CD14-positive monocyte (primary cell): ENCODE measurements around the gene GMCL2. TPM values are rescaled to one million over a fixed set of nuclear protein-coding genes. Genes with fewer than 3 reads are reported as not detected.

Experiments
- DNase-seq, 3 donors: peaks; one replicate each; pipeline ENCODE4 v3.0.0-alpha.2; 2011 to 2022
- H2AFZ ChIP-seq: 2 replicates; pipeline ENCODE4 v1.6.0; 2012; ENCODE audit warnings: mild to moderate bottlenecking, low read depth, low read length, inconsistent platforms; ENCODE audit not compliant: insufficient read depth, poor library complexity, severe bottlenecking
- H3K27ac ChIP-seq, 2 donors: 1 replicate in 1 of 2; 2 replicates in 1 of 2; pipeline ENCODE4 v1.5.1; 2012 to 2013; ENCODE audit warnings: low read length in 2 of 2, control low read depth in 1 of 2, inconsistent platforms in 1 of 2, low read depth in 1 of 2, mild to moderate bottlenecking in 1 of 2
- H3K27me3 ChIP-seq, 2 donors: one replicate each; pipeline versions ENCODE4 v1.6.0 to v1.6.1; 2011 to 2013; ENCODE audit warnings: low read length in 2 of 2; ENCODE audit not compliant: control insufficient read depth in 2 of 2, insufficient read depth in 2 of 2
- H3K36me3 ChIP-seq, 2 donors: replicated peaks in 1 of 2; 1 replicate in 1 of 2; 2 replicates in 1 of 2; pipeline versions ENCODE4 v1.5.1 to v1.6.1; 2012 to 2013; ENCODE audit warnings: low read length in 2 of 2, control low read depth in 1 of 2, inconsistent platforms in 1 of 2, mild to moderate bottlenecking in 1 of 2; ENCODE audit not compliant: insufficient read depth in 2 of 2, control insufficient read depth in 1 of 2
- H3K4me1 ChIP-seq, 2 donors: 1 replicate in 1 of 2; 2 replicates in 1 of 2; pipeline versions ENCODE4 v1.5.1 to v1.6.1; 2012 to 2013; ENCODE audit warnings: low read length in 2 of 2, control low read depth in 1 of 2, inconsistent platforms in 1 of 2, mild to moderate bottlenecking in 1 of 2, moderate library complexity in 1 of 2; ENCODE audit not compliant: insufficient read depth in 2 of 2, control insufficient read depth in 1 of 2
- H3K4me2 ChIP-seq: replicated peaks from 2 replicates; pipeline ENCODE3; 2012; ENCODE audit warnings: low read length, moderate library complexity, mild to moderate bottlenecking; ENCODE audit not compliant: poor library complexity, severe bottlenecking; ENCODE audit errors: extremely low read depth
- H3K4me3 ChIP-seq, 3 experiments: fragments of 200-600 bp in 1 of 3; sonication (generic) in 1 of 3; replicated peaks in 1 of 3; 1 replicate in 2 of 3; 2 replicates in 1 of 3; pipeline ENCODE4 v1.5.1; 2011 to 2013; ENCODE audit warnings: low read length in 3 of 3, mild to moderate bottlenecking in 3 of 3, control low read depth in 2 of 3, low read depth in 2 of 3, inconsistent platforms in 1 of 3, moderate library complexity in 1 of 3
- H3K79me2 ChIP-seq: 2 replicates; pipeline ENCODE4 v1.6.0; 2012; ENCODE audit warnings: mild to moderate bottlenecking, control low read depth, inconsistent platforms, low read length, moderate library complexity; ENCODE audit not compliant: insufficient read depth
- H3K9ac ChIP-seq: 2 replicates; pipeline ENCODE4 v1.6.0; 2017; ENCODE audit warnings: low read length, mild to moderate bottlenecking; ENCODE audit not compliant: insufficient read depth, poor library complexity, severe bottlenecking
- H3K9me3 ChIP-seq, 2 donors: replicated peaks in 1 of 2; 1 replicate in 1 of 2; 2 replicates in 1 of 2; pipeline versions ENCODE4 v1.5.1 to v1.6.1; 2012 to 2013; ENCODE audit warnings: low read length in 2 of 2, control low read depth in 1 of 2; ENCODE audit not compliant: control insufficient read depth in 1 of 2, insufficient read depth in 1 of 2
- H4K20me1 ChIP-seq: 2 replicates; pipeline ENCODE4 v1.6.0; 2012; ENCODE audit warnings: mild to moderate bottlenecking, low read length, control low read depth, moderate library complexity; ENCODE audit not compliant: insufficient read depth
- H3K27ac Mint-ChIP-seq, 7 donors: one replicate each; pipeline ENCODE4 v1.8.0; 2020; ENCODE audit warnings: mild to moderate bottlenecking in 7 of 7, mixed read lengths in 7 of 7, moderate library complexity in 6 of 7, inconsistent platforms in 2 of 7
- H3K27me3 Mint-ChIP-seq, 3 donors: one replicate each; pipeline ENCODE4 v1.8.0; 2021 to 2022; ENCODE audit warnings: low read depth in 3 of 3, mild to moderate bottlenecking in 3 of 3, mixed read lengths in 3 of 3, moderate library complexity in 3 of 3, inconsistent platforms in 1 of 3
- H3K36me3 Mint-ChIP-seq, 2 donors: one replicate each; pipeline ENCODE4 v1.8.0; 2020; ENCODE audit warnings: mixed read lengths in 2 of 2, inconsistent platforms in 1 of 2, mild to moderate bottlenecking in 1 of 2
- H3K4me1 Mint-ChIP-seq: one replicate; pipeline ENCODE4 v1.8.0; 2020; ENCODE audit warnings: mild to moderate bottlenecking, mixed read lengths
- H3K4me3 Mint-ChIP-seq, 2 donors: one replicate each; pipeline ENCODE4 v1.8.0; 2020; ENCODE audit warnings: mild to moderate bottlenecking in 2 of 2, mixed read lengths in 2 of 2, moderate library complexity in 1 of 2
- H3K9me3 Mint-ChIP-seq, 7 donors: one replicate each; pipeline ENCODE4 v1.8.0; 2020 to 2022; ENCODE audit warnings: mixed read lengths in 7 of 7, mild to moderate bottlenecking in 6 of 7, moderate library complexity in 6 of 7, inconsistent platforms in 2 of 7
- WGBS: methylation state at CpG from one replicate; pipeline ENCODE4 v1.1.5; 2013; ENCODE audit warnings: missing lambda C conversion rate; ENCODE audit not compliant: insufficient coverage; 5-methylcytosine and 5-hydroxymethylcytosine counted together
- intact Hi-C, 2 donors: fragments of 100-400 bp; cut with micrococcal nuclease; formaldehyde crosslinking; loops; one replicate each; pipeline versions ENCODE4 v1.15.0 to v1.15.1; 2023
- polyA plus RNA-seq, 3 donors: library from polyadenylated mRNA; depleted of rRNA in 1 of 3; unstranded in 2 of 3; stranded (reverse) in 1 of 3; fragments of 300-500 nt in 2 of 3; fragments of >200 nt in 1 of 3; fragmentation: Illumina TruSeq in 2 of 3; gene quantifications; 1 replicate in 2 of 3; 2 replicates in 1 of 3; pipeline ENCODE4 v1.2.3, GENCODE V29; 2012 to 2021
- TF ChIP-seq, protein P1 (sequence below): fragments of 200-600 bp; IDR thresholded peaks from one replicate; pipeline ENCODE4 v1.8.0; 2022; ENCODE audit warnings: antibody characterized with exemption, mild to moderate bottlenecking

Gene GMCL2
- polyA plus RNA-seq, 3 donors = not detected

DNA sequence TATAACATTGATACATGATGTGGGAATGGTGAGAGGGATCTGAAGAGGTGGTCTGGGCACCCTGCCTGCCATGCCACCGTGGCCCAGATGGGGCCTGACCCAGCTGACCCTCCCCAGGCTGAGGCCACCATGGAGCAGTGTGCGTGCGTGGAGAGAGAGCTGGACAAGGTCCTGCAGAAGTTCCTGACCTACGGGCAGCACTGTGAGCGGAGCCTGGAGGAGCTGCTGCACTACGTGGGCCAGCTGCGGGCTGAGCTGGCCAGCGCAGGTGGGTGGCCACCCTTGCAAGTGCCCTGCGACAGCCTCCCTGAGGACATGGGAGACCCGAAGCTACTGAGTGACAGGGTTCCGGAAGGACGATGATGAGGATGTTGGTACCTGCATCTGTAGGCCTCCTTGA is 49.2 kb downstream of the GMCL2 start:
- Histone ChIP-seq H3K9ac (no peak overlapping the region), H3K27me3 (no peaks in the 10 kb centered on the region), H4K20me1 (peaks cover 29% of the 10 kb centered on the region), H3K36me3 (peaks cover 35 to 91% of the 10 kb centered on the region in 2 donors), H3K4me1 (no peaks in the 10 kb centered on the region), H2AFZ (no peak overlapping the region), H3K4me2 (no peak overlapping the region), H3K9me3 (no peaks in the 10 kb centered on the region), H3K4me3 (no peak overlapping the region), H3K79me2 (no peaks in the 10 kb centered on the region), H3K27ac (no peak overlapping the region)
- Mint-ChIP-seq H3K36me3 (peaks cover 68 to 88% of the 10 kb centered on the region in 2 donors), H3K4me3 (no peak overlapping the region), H3K27ac (no peak overlapping the region), H3K4me1 (peaks cover 3% of the 10 kb centered on the region), H3K27me3 (no peaks in the 10 kb centered on the region), H3K9me3 (no peaks in the 10 kb centered on the region)
- TF ChIP-seq, protein P1, sequence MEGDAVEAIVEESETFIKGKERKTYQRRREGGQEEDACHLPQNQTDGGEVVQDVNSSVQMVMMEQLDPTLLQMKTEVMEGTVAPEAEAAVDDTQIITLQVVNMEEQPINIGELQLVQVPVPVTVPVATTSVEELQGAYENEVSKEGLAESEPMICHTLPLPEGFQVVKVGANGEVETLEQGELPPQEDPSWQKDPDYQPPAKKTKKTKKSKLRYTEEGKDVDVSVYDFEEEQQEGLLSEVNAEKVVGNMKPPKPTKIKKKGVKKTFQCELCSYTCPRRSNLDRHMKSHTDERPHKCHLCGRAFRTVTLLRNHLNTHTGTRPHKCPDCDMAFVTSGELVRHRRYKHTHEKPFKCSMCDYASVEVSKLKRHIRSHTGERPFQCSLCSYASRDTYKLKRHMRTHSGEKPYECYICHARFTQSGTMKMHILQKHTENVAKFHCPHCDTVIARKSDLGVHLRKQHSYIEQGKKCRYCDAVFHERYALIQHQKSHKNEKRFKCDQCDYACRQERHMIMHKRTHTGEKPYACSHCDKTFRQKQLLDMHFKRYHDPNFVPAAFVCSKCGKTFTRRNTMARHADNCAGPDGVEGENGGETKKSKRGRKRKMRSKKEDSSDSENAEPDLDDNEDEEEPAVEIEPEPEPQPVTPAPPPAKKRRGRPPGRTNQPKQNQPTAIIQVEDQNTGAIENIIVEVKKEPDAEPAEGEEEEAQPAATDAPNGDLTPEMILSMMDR = no peak
- 96% methylated on average over 8 of the region's 12 CpGs for WGBS
- intact Hi-C loops = loop anchor here in 1 of 2 donors (10.0 kb wide), 1 partner anchor 1723 kb away; the partner anchor contains the start of gene CLTB
- DNase-seq = no peak

GRCh38 chr5:178136990-178137389 is 50.2 kb downstream of the GMCL2 start:
- Histone ChIP-seq H3K4me1 (peaks cover 0 to 3% of the 10 kb centered on the region in 2 donors), H3K79me2 (no peaks in the 10 kb centered on the region), H3K9me3 (no peaks in the 10 kb centered on the region), H4K20me1 (peaks cover 29% of the 10 kb centered on the region), H3K36me3 (peaks cover 26 to 81% of the 10 kb centered on the region in 2 donors), H2AFZ (no peak overlapping the region), H3K9ac (no peak overlapping the region), H3K27me3 (no peaks in the 10 kb centered on the region), H3K4me2 (no peak overlapping the region), H3K4me3 (no peak overlapping the region), H3K27ac (no peak overlapping the region)
- H3K4me1 Mint-ChIP-seq = peaks cover 7% of the 10 kb centered on the region
- H3K4me3 Mint-ChIP-seq = no peak overlapping the region
- intact Hi-C loops = loop anchor here in 1 of 2 donors (10.0 kb wide), 1 partner anchor 1722 kb away; the partner anchor contains the start of gene CLTB
- no peaks in the 10 kb centered on the region for H3K9me3 Mint-ChIP-seq
- no peaks in the 10 kb centered on the region for H3K27me3 Mint-ChIP-seq
- TF ChIP-seq, protein P1 = no peak
- no peak overlapping the region for H3K27ac Mint-ChIP-seq
- DNase-seq = no peak
- H3K36me3 Mint-ChIP-seq = peaks cover 60 to 82% of the 10 kb centered on the region in 2 donors
- 100% methylated on average over 2 of the region's 10 CpGs for WGBS

Other genes starting within 250 kb of the GMCL2 start
- not detected for gene PROP1, start 191.1 kb downstream of the GMCL2 start, polyA plus RNA-seq
- gene N4BP3, start 73.8 kb downstream of the GMCL2 start, polyA plus RNA-seq = under 1 TPM in 1 of 3 donors, not detected in 2; 0.01 TPM
- gene RMND5B, start 56.4 kb downstream of the GMCL2 start, polyA plus RNA-seq = 10 to 100 TPM; 20.9 to 27.4 (median 23.9) TPM
- 100 to 1,000 TPM in 2 of 3 donors, 10 to 100 TPM in 1; 68.9 to 139 (median 108) TPM for gene NHP2, start 33.5 kb downstream of the GMCL2 start, polyA plus RNA-seq
- 10 to 100 TPM; 44.8 to 59.4 (median 54.2) TPM for gene HNRNPAB, start 17.2 kb upstream of the GMCL2 start, polyA plus RNA-seq
- gene PHYKPL, start 45.4 kb upstream of the GMCL2 start, polyA plus RNA-seq = 100 to 1,000 TPM in 1 of 3 donors, 10 to 100 TPM in 2; 39.2 to 199 (median 43.0) TPM